Hepatocyte (in vitro differentiated cells): ENCODE measurements around the gene DYNC2H1.

Experiments used
- CTCF ChIP-seq: fragments of 200-600 bp; sonication (generic); IDR thresholded peaks from 2 replicates; pipeline ENCODE4 v1.5.1; 2016; ENCODE audit warnings: antibody characterized with exemption, mild to moderate bottlenecking; ENCODE audit not compliant: poor library complexity
- EZH2 ChIP-seq: fragments of 200-600 bp; sonication (generic); IDR thresholded peaks from 2 replicates; pipeline ENCODE4 v1.6.1; 2016; ENCODE audit warnings: antibody characterized with exemption, mild to moderate bottlenecking, borderline replicate concordance
- EZH2phosphoT487 ChIP-seq: fragments of 200-600 bp; sonication (generic); IDR thresholded peaks from one replicate; pipeline ENCODE4 v1.6.1; 2018; ENCODE audit warnings: antibody characterized with exemption, mild to moderate bottlenecking, low read depth, moderate library complexity; ENCODE audit not compliant: unreplicated experiment, severe bottlenecking

GRCh38 chr11:103441021-103441420, 331.8 kb downstream of the DYNC2H1 start:
- TF ChIP-seq CTCF (no peak), EZH2phosphoT487 (no peak), EZH2 (no peak)
